GM23338 (cell line): ENCODE results near the gene PTPRS. TPM values are rescaled to one million over a fixed set of nuclear protein-coding genes. Genes with fewer than 3 reads are reported as not detected.
A peak's percentile ranks its signal among the peaks of the same experiment; 100 is the strongest.

Experiments used
- ATAC-seq: fragments of 200-7000 bp; cut with Tn5 transposase; 3 replicates; pipeline ENCODE4 v1.9.1; 2020
- DNase-seq: peaks from one replicate; pipeline ENCODE4 v3.0.0-alpha.2; 2015; ENCODE audit warnings: low spot score
- H2AFZ ChIP-seq: fragments of 200-600 bp; sonication (generic); 2 replicates; pipeline ENCODE4 v1.8.0; 2016; ENCODE audit warnings: antibody characterized with exemption, mild to moderate bottlenecking, moderate library complexity
- H3F3A ChIP-seq: fragments of 200-600 bp; sonication (generic); replicated peaks from 2 replicates; pipeline ENCODE4 v1.8.0; 2017; ENCODE audit warnings: antibody characterized with exemption, mixed run types, low read depth
- H3K27ac ChIP-seq: fragments of 200-600 bp; sonication (generic); 2 replicates; pipeline ENCODE4 v1.6.1; 2016; ENCODE audit warnings: low read depth
- H3K27me3 ChIP-seq: fragments of 200-600 bp; sonication (generic); 2 replicates; pipeline ENCODE4 v1.8.0; 2016; ENCODE audit warnings: mild to moderate bottlenecking, mixed run types, moderate library complexity; ENCODE audit not compliant: insufficient read depth
- H3K36me3 ChIP-seq: fragments of 200-600 bp; sonication (generic); 2 replicates; pipeline ENCODE4 v1.8.0; 2016; ENCODE audit warnings: mild to moderate bottlenecking; ENCODE audit not compliant: insufficient read depth
- H3K4me1 ChIP-seq: fragments of 200-600 bp; sonication (generic); 2 replicates; pipeline ENCODE4 v1.8.0; 2016; ENCODE audit warnings: mild to moderate bottlenecking, moderate library complexity; ENCODE audit not compliant: insufficient read depth
- H3K4me2 ChIP-seq: fragments of 200-600 bp; sonication (generic); 2 replicates; pipeline ENCODE4 v1.7.1; 2017; ENCODE audit warnings: mixed run types
- H3K4me3 ChIP-seq: fragments of 200-600 bp; sonication (generic); 2 replicates; pipeline ENCODE4 v1.6.1; 2016; ENCODE audit warnings: mixed run types
- H3K79me2 ChIP-seq: fragments of 200-600 bp; sonication (generic); replicated peaks from 2 replicates; pipeline ENCODE4 v1.8.0; 2017; ENCODE audit warnings: mild to moderate bottlenecking; ENCODE audit not compliant: insufficient read depth
- H3K9me2 ChIP-seq: fragments of 200-600 bp; sonication (generic); 2 replicates; pipeline ENCODE4 v1.8.0; 2017; ENCODE audit not compliant: insufficient read depth
- H4K20me1 ChIP-seq: fragments of 200-600 bp; sonication (generic); replicated peaks from 2 replicates; pipeline ENCODE4 v1.8.0; 2017; ENCODE audit warnings: mild to moderate bottlenecking; ENCODE audit not compliant: insufficient read depth
- H3K27ac Mint-ChIP-seq: 2 replicates; pipeline ENCODE4 v1.8.0; 2020; ENCODE audit warnings: inconsistent platforms, mild to moderate bottlenecking, moderate library complexity, mixed read lengths
- H3K27me3 Mint-ChIP-seq: 3 replicates; pipeline ENCODE4 v1.8.0; 2022; ENCODE audit warnings: low read depth, mild to moderate bottlenecking, moderate library complexity, mixed read lengths, inconsistent platforms; ENCODE audit not compliant: insufficient read depth, poor library complexity
- H3K36me3 Mint-ChIP-seq: 3 replicates; pipeline ENCODE4 v1.8.0; 2021; ENCODE audit warnings: low read depth, mild to moderate bottlenecking, inconsistent platforms, moderate library complexity, mixed read lengths
- H3K4me1 Mint-ChIP-seq: 3 replicates; pipeline ENCODE4 v1.8.0; 2020; ENCODE audit warnings: mild to moderate bottlenecking, inconsistent platforms, mixed read lengths
- H3K4me3 Mint-ChIP-seq: 3 replicates; pipeline ENCODE4 v1.8.0; 2021; ENCODE audit warnings: moderate library complexity, mild to moderate bottlenecking, inconsistent platforms, mixed read lengths
- H3K9me3 Mint-ChIP-seq: 3 replicates; pipeline ENCODE4 v1.8.0; 2020; ENCODE audit warnings: moderate library complexity, mild to moderate bottlenecking, inconsistent platforms, mixed read lengths
- CREB1 ChIP-seq: fragments of 250-450 bp; sonication (Bioruptor Pico); IDR thresholded peaks from 2 replicates; pipeline ENCODE4 v1.5.0; 2020; ENCODE audit warnings: low read depth, mild to moderate bottlenecking, moderate library complexity
- CTCF ChIP-seq, 2 experiments: fragments of 200-600 bp in 1 of 2; sonication (generic) in 1 of 2; conservative IDR thresholded peaks; 2 replicates each; pipeline versions ENCODE4 v1.5.1 to v1.6.1; 2016 to 2017; ENCODE audit warnings: antibody characterized with exemption in 2 of 2, low read depth in 2 of 2, mild to moderate bottlenecking in 2 of 2, moderate library complexity in 1 of 2
- ETS1 ChIP-seq: IDR thresholded peaks from 2 replicates; pipeline ENCODE4 v1.6.1; 2016; ENCODE audit warnings: antibody characterized with exemption
- EZH2 ChIP-seq: fragments of 200-600 bp; sonication (generic); IDR thresholded peaks from one replicate; pipeline ENCODE4 v1.8.0; 2017; ENCODE audit warnings: antibody characterized with exemption, mild to moderate bottlenecking, low read depth; ENCODE audit not compliant: unreplicated experiment
- EZH2phosphoT487 ChIP-seq: fragments of 200-600 bp; sonication (generic); IDR thresholded peaks from one replicate; pipeline ENCODE4 v1.8.1; 2018; ENCODE audit warnings: antibody characterized with exemption; ENCODE audit not compliant: unreplicated experiment
- JUNB ChIP-seq: IDR thresholded peaks from one replicate; pipeline ENCODE4 v1.6.1; 2016; ENCODE audit warnings: antibody characterized with exemption; ENCODE audit not compliant: unreplicated experiment
- NANOG ChIP-seq: IDR thresholded peaks from 2 replicates; pipeline ENCODE4 v1.6.1; 2016; ENCODE audit warnings: antibody characterized with exemption, borderline replicate concordance
- REST ChIP-seq: IDR thresholded peaks from one replicate; pipeline ENCODE4 v1.6.1; 2018; ENCODE audit warnings: antibody characterized with exemption; ENCODE audit not compliant: unreplicated experiment
- ZNF331 ChIP-seq: fragments of 250-450 bp; sonication (Bioruptor Pico); IDR thresholded peaks from 2 replicates; pipeline ENCODE4 v1.5.0; 2020; ENCODE audit warnings: low read depth, mild to moderate bottlenecking, moderate library complexity
- polyA plus RNA-seq: library from polyadenylated mRNA; unstranded; fragments of >200 nt; fragmentation: Nextera tagmentation; extraction: Ambion mirVana; gene quantifications from 2 replicates; pipeline ENCODE4 v1.2.1, GENCODE V29; 2016
- total RNA-seq: library from RNA; depleted of rRNA; stranded (reverse); fragments of >200 nt; shearing (Covaris generic); gene quantifications from 2 replicates; pipeline ENCODE4 v1.2.3, GENCODE V29; 2014

PTPRS gene
- total and polyA plus RNA-seq, 2 experiments from 2014 or later: 20.7 to 290 TPM

DNA sequence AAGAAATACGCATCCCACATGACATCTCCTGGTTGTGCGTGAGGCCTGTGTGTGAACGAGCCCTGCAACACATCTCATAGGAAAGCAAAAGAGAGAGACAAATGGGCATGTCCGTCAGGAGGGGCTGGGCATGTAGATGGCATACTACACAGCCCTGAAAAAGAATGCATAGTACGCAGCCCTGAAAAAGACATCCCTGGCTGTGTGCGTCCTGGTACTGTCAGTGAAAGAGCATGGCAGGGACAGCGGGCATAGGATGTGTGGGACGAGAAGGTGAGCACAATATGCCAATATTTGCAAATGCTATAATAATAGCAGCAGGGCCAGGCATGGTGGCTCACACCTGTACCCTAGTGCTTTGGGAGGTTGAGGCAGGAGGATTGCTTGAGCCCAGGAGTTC lies 28.6 kb downstream of the PTPRS start (continued):
- TF ChIP-seq CTCF (conservative IDR thresholded peaks at IDR 0.05; ENCODE audit: low read depth in 2 of 2) (no peak), EZH2 (no peak), JUNB (no peak), NANOG (no peak), ZNF331 (CRISPR knock-in tag) (no peak), EZH2phosphoT487 (no peak), ETS1 (no peak), CREB1 (CRISPR knock-in tag) (no peak), REST (no peak)

DNA sequence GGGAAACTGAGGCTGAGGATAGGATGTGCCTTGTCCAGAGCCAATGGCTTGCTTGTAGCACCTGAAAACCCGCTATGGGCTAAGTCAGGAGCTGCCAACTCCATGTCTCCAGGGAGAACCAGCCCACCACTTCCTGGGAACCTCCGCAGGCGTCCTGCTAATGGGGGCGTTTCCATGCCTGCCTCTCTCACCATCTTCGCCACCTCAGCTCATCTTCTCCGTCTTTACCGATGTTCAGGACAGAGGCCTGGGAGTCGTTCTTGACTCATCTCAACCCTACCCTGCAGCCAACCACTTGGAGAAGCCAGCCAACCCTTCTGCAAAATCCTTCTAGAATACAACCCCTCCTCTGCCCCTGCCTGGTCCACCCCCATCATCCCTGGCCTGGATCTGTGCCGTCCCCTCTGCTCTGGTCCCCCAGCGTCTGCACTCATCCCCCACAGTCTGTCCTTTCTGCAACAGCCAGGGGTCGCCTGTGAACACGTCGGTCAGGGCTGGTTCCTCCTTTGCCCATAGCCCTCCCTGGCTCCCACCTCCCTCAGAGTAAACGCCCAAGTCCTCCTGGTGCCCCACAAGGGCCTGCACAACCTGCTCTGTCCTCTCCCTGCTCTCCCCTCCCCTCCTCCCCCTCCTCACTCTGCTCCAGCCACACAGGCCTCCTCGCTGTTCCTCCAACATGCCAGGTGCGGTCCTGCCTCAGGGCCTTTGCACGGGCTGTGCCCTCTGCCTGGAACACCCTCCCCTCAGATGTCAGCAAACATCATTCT lies 31.0 kb downstream of the PTPRS start:
- peaks cover 2% of the 10 kb centered on the region; the same call in 2 of the 3 replicates for H3K9me3 Mint-ChIP-seq
- Histone ChIP-seq H3K4me3 (no peak overlapping the region), H3K27ac (no peak overlapping the region), H3K27me3 (no peaks in the 10 kb centered on the region), H3K9me2 (no peaks in the 10 kb centered on the region), H3K79me2 (peaks cover 63% of the 10 kb centered on the region), H4K20me1 (peaks cover 49% of the 10 kb centered on the region), H3F3A (no peaks in the 10 kb centered on the region), H3K36me3 (no peaks in the 10 kb centered on the region), H3K4me1 (no peaks in the 10 kb centered on the region; the same call in 1 of the 2 replicates), H2AFZ (no peak overlapping the region), H3K4me2 (no peak overlapping the region)
- DNase-seq: peak; percentile 57
- no peak overlapping the region for H3K27ac Mint-ChIP-seq
- peaks cover 4% of the 10 kb centered on the region for H3K27me3 Mint-ChIP-seq
- TF ChIP-seq CTCF (conservative IDR thresholded peaks at IDR 0.05; ENCODE audit: low read depth in 2 of 2) (peak; percentile 37 to 61), EZH2phosphoT487 (no peak)
- peaks cover 14% of the 10 kb centered on the region for H3K36me3 Mint-ChIP-seq
- ATAC-seq: peak; percentile 77
- peaks cover 16% of the 10 kb centered on the region; the same call in 2 of the 3 replicates for H3K4me1 Mint-ChIP-seq
- H3K4me3 Mint-ChIP-seq: no peak overlapping the region
